ENCODE data around the gene YES1. TPM values are rescaled to one million over a fixed set of nuclear protein-coding genes. Genes with fewer than 3 reads are reported as not detected.
"Not testable (repeated sequence)": the region's sequence is repeated elsewhere in the genome, so short reads cannot be mapped to it uniquely, and the experiment has no call there.

The YES1 gene
- total RNA-seq, 1 donor from 2014 or later: 37.6 TPM

DNA sequence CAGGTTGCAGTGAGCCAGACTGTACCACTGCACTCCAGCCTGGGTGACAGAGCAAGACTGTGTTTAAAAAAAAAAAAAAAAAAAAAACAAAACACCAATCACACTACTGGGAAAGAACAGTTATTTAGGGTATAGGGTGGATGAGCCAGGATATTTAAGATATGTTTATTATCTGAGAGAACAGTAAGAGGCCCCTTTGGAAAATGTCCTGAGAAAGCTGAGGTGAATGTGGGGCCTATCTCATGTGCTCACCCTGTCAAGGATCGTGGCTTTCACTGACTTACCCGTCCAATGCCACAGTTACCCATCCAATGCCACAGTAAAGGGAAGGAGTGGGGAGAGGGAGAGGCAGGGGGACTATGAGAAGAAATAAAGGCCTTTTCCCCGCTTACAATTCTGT is 79.7 kb downstream of the YES1 start:
- TF ChIP-seq, protein P1, sequence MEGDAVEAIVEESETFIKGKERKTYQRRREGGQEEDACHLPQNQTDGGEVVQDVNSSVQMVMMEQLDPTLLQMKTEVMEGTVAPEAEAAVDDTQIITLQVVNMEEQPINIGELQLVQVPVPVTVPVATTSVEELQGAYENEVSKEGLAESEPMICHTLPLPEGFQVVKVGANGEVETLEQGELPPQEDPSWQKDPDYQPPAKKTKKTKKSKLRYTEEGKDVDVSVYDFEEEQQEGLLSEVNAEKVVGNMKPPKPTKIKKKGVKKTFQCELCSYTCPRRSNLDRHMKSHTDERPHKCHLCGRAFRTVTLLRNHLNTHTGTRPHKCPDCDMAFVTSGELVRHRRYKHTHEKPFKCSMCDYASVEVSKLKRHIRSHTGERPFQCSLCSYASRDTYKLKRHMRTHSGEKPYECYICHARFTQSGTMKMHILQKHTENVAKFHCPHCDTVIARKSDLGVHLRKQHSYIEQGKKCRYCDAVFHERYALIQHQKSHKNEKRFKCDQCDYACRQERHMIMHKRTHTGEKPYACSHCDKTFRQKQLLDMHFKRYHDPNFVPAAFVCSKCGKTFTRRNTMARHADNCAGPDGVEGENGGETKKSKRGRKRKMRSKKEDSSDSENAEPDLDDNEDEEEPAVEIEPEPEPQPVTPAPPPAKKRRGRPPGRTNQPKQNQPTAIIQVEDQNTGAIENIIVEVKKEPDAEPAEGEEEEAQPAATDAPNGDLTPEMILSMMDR (IDR thresholded peaks at IDR 0.05): no peak
- DNase-seq (ENCODE audit: extremely low spot score, unreplicated experiment): no peak
- Mint-ChIP-seq H3K36me3 (ENCODE audit: unreplicated experiment) (peaks cover 31% of the 10 kb centered on the region), H3K4me3 (ENCODE audit: unreplicated experiment) (no peak overlapping the region), H3K27ac (ENCODE audit: unreplicated experiment) (no peak overlapping the region), H3K4me1 (ENCODE audit: unreplicated experiment) (no peaks in the 10 kb centered on the region), H3K9me3 (ENCODE audit: unreplicated experiment) (no peaks in the 10 kb centered on the region), H3K27me3 (ENCODE audit: unreplicated experiment) (no peaks in the 10 kb centered on the region)

DNA sequence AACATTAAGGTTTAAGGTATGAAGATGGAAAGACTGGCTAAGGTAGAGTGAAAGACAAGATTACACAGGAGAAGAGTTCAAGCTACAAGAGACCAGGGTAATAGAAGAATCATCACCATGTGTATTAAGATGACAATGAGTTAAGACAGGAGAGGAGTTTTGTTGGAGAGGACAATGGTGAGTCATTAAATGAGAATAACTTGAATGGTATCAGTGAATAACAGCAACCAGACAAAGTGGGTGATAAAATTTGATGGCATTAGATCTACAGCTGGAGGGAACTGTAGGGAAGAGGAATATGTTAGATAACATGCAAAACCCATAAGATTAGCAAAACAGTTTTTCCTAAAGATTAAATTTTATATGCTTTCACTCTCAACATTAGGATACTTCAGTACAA is 80.9 kb downstream of the YES1 start:
- H3K9me3 Mint-ChIP-seq (ENCODE audit: unreplicated experiment): no peaks in the 10 kb centered on the region
- H3K27me3 Mint-ChIP-seq (ENCODE audit: unreplicated experiment): no peaks in the 10 kb centered on the region
- DNase-seq (ENCODE audit: extremely low spot score, unreplicated experiment): no peak
- TF ChIP-seq, protein P1 (IDR thresholded peaks at IDR 0.05): no peak
- H3K4me3 Mint-ChIP-seq (ENCODE audit: unreplicated experiment): no peak overlapping the region
- H3K27ac Mint-ChIP-seq (ENCODE audit: unreplicated experiment): no peak overlapping the region
- peaks cover 28% of the 10 kb centered on the region for H3K36me3 Mint-ChIP-seq (ENCODE audit: unreplicated experiment)
- no peaks in the 10 kb centered on the region for H3K4me1 Mint-ChIP-seq (ENCODE audit: unreplicated experiment)

DNA sequence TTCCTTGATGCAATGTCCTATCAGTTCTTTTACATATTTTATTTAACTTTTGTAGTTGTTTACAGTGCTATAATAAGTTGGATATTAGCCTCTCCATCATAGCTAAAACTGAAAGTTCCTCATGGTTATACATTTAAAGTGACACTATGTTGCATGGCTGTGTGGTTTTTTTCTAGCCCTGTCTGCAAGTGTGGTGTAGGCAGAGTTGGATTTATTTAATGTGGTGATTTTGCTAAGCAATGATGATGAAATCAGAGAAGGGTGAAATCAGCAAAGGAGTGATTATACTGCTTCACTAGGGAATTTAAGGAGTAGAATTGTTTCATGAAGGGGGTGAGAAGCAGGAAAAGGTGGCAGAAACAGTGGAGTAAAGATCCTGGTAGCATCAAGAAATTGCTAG is 81.3 kb downstream of the YES1 start:
- Mint-ChIP-seq H3K9me3 (ENCODE audit: unreplicated experiment) (no peaks in the 10 kb centered on the region), H3K4me3 (ENCODE audit: unreplicated experiment) (no peak overlapping the region), H3K27ac (ENCODE audit: unreplicated experiment) (no peak overlapping the region), H3K27me3 (ENCODE audit: unreplicated experiment) (no peaks in the 10 kb centered on the region), H3K36me3 (ENCODE audit: unreplicated experiment) (peaks cover 28% of the 10 kb centered on the region), H3K4me1 (ENCODE audit: unreplicated experiment) (no peaks in the 10 kb centered on the region)
- no peak for DNase-seq (ENCODE audit: extremely low spot score, unreplicated experiment)
- TF ChIP-seq, protein P1 (IDR thresholded peaks at IDR 0.05): no peak

DNA sequence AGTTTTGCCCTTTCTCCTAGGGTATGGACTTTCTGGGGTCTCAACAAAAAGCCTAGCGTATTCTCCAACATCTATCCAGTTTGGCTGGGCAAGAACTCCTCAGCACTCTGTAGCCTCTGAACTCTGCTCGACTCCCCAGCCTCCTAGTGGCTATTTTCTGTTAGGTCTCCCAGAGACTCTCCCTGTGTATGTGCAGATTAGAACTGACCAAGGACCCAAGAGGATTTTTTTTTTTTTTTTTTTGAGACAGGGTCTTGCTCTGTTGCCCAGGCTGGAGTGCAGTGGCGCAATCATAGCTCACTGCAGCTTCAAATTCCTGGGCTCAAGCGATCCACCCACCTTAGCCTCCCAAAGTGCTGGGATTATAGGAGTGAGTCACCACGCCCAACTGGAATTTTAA is 81.9 kb downstream of the YES1 start:
- H3K27me3 Mint-ChIP-seq (ENCODE audit: unreplicated experiment); DNase-seq (ENCODE audit: extremely low spot score, unreplicated experiment); H3K27ac Mint-ChIP-seq (ENCODE audit: unreplicated experiment); H3K9me3 Mint-ChIP-seq (ENCODE audit: unreplicated experiment); H3K4me3 Mint-ChIP-seq (ENCODE audit: unreplicated experiment); H3K4me1 Mint-ChIP-seq (ENCODE audit: unreplicated experiment): not testable (repeated sequence)
- H3K36me3 Mint-ChIP-seq (ENCODE audit: unreplicated experiment): peaks cover 27% of the 10 kb centered on the region

DNA sequence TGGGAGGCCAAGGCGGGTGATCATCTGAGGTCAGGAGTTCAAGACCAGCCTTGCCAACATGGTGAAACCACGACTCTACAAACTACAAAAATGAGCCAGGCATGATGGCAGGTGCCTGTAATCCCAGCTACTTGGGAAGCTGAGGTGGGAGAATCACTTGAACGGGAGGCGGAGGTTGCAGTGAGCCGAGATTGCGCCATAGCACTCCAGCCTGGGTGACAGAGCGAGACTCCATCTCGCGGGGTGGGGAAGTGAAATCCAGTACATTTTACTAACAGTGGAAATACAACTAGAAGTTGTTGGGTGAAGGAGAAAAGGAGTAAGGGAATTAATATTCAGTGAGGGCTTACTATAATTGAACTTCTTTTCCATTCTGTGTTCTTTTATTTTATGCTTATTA is 86.4 kb downstream of the YES1 start:
- H3K4me3 Mint-ChIP-seq (ENCODE audit: unreplicated experiment): no peak overlapping the region
- no peak for DNase-seq (ENCODE audit: extremely low spot score, unreplicated experiment)
- H3K9me3 Mint-ChIP-seq (ENCODE audit: unreplicated experiment): no peaks in the 10 kb centered on the region
- TF ChIP-seq, protein P1 (IDR thresholded peaks at IDR 0.05): no peak
- H3K36me3 Mint-ChIP-seq (ENCODE audit: unreplicated experiment): peaks cover 30% of the 10 kb centered on the region
- H3K27ac Mint-ChIP-seq (ENCODE audit: unreplicated experiment): no peak overlapping the region
- no peaks in the 10 kb centered on the region for H3K27me3 Mint-ChIP-seq (ENCODE audit: unreplicated experiment)
- no peaks in the 10 kb centered on the region for H3K4me1 Mint-ChIP-seq (ENCODE audit: unreplicated experiment)

DNA sequence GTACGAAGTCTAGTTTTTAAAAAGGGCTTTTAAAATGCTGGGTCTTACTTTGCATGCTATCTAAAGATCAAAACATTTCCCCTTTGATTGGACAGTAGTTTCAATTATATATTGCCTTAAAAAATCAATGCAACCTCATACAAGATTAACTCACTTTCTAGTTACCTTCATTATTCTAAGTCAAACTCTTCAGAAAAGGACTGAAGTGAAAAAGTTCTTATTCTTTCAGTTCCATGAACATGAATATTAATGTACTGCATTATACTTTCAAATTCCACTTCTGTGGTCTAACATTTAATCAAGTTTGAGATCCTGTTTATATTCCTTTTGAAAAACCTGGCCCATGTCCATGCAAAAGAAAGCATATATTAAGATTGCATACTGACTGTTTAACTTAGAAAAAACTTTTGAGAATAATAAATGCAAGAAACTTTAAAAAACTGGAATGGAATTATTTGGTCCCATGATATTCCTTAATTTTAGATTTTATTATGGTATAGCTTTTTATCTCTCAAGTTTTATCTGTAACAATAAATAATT is 88.4 kb downstream of the YES1 start:
- H3K36me3 Mint-ChIP-seq (ENCODE audit: unreplicated experiment): peaks cover 29% of the 10 kb centered on the region
- TF ChIP-seq, protein P1 (IDR thresholded peaks at IDR 0.05): no peak
- H3K9me3 Mint-ChIP-seq (ENCODE audit: unreplicated experiment): no peaks in the 10 kb centered on the region
- DNase-seq (ENCODE audit: extremely low spot score, unreplicated experiment): no peak
- no peak overlapping the region for H3K27ac Mint-ChIP-seq (ENCODE audit: unreplicated experiment)
- no peaks in the 10 kb centered on the region for H3K4me1 Mint-ChIP-seq (ENCODE audit: unreplicated experiment)
- H3K27me3 Mint-ChIP-seq (ENCODE audit: unreplicated experiment): no peaks in the 10 kb centered on the region
- no peak overlapping the region for H3K4me3 Mint-ChIP-seq (ENCODE audit: unreplicated experiment)

Data from osteocyte (in vitro differentiated cells).